ENCODE data around the gene EPN2. TPM values are rescaled to one million over a fixed set of nuclear protein-coding genes. Genes with fewer than 3 reads are reported as not detected.

Gene EPN2
- polyA plus RNA-seq, 1 of the 3 experiments (the other 2 are of a cell fraction), result 38.9 TPM

DNA sequence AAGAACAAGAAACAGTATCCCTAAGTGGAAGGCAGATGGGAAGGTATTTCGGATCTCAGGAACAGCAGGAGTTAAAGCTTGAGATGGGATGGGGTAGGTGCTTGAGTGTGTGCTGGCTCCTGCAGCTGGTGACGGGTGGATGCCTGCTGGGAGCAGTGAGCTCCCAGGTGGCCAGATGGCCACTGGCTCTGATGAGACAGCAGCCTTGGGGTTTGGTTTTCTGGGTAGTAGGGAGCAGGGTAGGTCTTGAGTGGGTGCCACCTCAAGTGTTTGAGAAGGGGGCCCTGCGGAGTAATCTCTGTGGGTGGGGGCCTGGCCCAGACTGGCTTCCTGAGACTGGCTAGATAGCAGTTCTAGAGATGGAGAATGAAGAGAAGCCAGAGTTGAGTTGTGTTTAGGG, 10.3 kb downstream of the EPN2 start:
- H3F3A ChIP-seq (replicated peaks; ENCODE audit: insufficient read depth), result peaks cover 10% of the 10 kb centered on the region
- peak overlapping the region in 1 of 2 experiments; percentile 43; a peak in 1 of 4 replicates for H3K27ac ChIP-seq (ENCODE audit: low read depth in 2 of 2, low read length in 1 of 2)
- TF ChIP-seq, protein P1, sequence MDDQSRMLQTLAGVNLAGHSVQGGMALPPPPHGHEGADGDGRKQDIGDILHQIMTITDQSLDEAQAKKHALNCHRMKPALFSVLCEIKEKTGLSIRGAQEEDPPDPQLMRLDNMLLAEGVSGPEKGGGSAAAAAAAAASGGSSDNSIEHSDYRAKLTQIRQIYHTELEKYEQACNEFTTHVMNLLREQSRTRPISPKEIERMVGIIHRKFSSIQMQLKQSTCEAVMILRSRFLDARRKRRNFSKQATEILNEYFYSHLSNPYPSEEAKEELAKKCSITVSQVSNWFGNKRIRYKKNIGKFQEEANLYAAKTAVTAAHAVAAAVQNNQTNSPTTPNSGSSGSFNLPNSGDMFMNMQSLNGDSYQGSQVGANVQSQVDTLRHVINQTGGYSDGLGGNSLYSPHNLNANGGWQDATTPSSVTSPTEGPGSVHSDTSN (IDR thresholded peaks at IDR 0.05), result no peak
- TF ChIP-seq, protein P2, sequence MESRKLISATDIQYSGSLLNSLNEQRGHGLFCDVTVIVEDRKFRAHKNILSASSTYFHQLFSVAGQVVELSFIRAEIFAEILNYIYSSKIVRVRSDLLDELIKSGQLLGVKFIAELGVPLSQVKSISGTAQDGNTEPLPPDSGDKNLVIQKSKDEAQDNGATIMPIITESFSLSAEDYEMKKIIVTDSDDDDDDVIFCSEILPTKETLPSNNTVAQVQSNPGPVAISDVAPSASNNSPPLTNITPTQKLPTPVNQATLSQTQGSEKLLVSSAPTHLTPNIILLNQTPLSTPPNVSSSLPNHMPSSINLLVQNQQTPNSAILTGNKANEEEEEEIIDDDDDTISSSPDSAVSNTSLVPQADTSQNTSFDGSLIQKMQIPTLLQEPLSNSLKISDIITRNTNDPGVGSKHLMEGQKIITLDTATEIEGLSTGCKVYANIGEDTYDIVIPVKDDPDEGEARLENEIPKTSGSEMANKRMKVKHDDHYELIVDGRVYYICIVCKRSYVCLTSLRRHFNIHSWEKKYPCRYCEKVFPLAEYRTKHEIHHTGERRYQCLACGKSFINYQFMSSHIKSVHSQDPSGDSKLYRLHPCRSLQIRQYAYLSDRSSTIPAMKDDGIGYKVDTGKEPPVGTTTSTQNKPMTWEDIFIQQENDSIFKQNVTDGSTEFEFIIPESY (IDR thresholded peaks at IDR 0.05; ENCODE audit: borderline replicate concordance, low read depth), result no peak
- TF ChIP-seq, protein P3, sequence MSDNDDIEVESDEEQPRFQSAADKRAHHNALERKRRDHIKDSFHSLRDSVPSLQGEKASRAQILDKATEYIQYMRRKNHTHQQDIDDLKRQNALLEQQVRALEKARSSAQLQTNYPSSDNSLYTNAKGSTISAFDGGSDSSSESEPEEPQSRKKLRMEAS (IDR thresholded peaks at IDR 0.05; ENCODE audit: low read depth), result no peak
- POLR2A ChIA-PET, result no interaction called here
- no peak overlapping the region for H2AFZ ChIP-seq (ENCODE audit: low read depth)
- no peaks in the 10 kb centered on the region for H3K27me3 ChIP-seq (ENCODE audit: insufficient read depth)
- no peak overlapping the region for H3K9ac ChIP-seq
- H3K79me2 ChIP-seq (ENCODE audit: insufficient read depth), result peaks cover 90% of the 10 kb centered on the region
- no peaks in the 10 kb centered on the region for H3K9me2 ChIP-seq
- 89% methylated on average over 3 of the region's 3 CpGs for WGBS (ENCODE audit: low lambda C conversion rate)
- no peak overlapping the region for H3K4me3 ChIP-seq (ENCODE audit: low read depth in 2 of 2, low read length in 1 of 2)
- H3K4me2 ChIP-seq, result no peak overlapping the region
- H3K4me1 ChIP-seq (ENCODE audit: control insufficient read depth in 1 of 2, insufficient read depth in 2 of 2, low read depth in 1 of 2, low read length in 1 of 2), result peaks cover 24 to 33% of the 10 kb centered on the region in 2 experiments; a peak in 2 of 4 replicates
- DNase-seq, result peak; percentile 39
- CTCF ChIA-PET, result interaction anchor here (1.1 to 3.4 kb wide), 4 partner anchors 9 to 199 kb away, joined by 3 to 10 read pairs (median 4); partner anchors contain the start of gene MFAP4
- peaks cover 80% of the 10 kb centered on the region for H4K20me1 ChIP-seq (ENCODE audit: insufficient read depth)
- H3K36me3 ChIP-seq (replicated peaks in 1 of 2; ENCODE audit: control insufficient read depth in 1 of 2, insufficient read depth in 2 of 2, low read length in 1 of 2), result peaks cover 0 to 5% of the 10 kb centered on the region in 2 experiments
- H3K9me3 ChIP-seq, result no peaks in the 10 kb centered on the region

DNA sequence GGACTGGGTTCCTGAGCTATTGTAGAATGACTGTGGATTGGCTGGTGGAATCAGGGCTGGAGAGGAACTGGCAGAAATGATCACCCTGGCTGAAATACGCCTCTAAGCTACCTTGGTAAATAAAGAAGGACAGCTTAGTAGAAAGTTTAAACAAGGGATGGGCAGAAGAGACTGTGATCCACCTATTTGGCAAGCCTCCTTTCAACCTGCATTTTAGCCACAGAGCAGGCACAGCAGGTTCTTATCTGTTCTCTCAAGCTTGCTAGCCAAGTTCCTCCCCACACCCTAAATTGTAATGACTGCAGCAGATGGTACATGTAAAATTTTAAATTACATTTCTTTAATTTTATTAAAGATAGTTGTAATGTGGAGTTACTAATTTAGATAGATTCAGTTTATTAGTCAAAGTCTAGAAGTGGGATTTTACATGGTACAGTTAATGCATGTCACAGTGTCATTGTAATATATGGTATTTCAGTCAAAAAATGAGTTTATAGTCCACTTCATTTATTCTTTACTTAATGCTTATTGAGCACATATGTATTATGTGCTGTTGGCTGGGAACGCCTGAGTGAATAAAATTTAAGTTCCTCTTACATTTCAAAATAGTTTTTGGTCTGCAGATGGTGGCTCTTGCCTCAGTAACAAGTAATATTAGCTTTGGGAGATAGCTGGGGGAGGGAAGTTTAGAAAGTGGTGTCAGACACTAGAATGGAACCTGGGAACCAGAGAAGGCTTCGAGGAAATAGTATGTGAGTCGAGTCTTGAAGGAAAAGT, 11.2 kb downstream of the EPN2 start:
- ChIA-PET POLR2A (interaction anchor here (1.8 kb wide), 1 partner anchor 400 kb away, joined by 4 read pairs; the partner anchor contains the start of gene ALDH3A2), CTCF (interaction anchor here (1.1 to 3.4 kb wide), 2 partner anchors 10 to 198 kb away, joined by 4 to 10 read pairs; no protein-coding TSS in a partner anchor)
- Histone ChIP-seq H3K4me2 (0 out of 2 replicates have a peak overlapping the region, but pooled peaks have one; percentile 26), H3K36me3 (replicated peaks in 1 of 2; ENCODE audit: control insufficient read depth in 1 of 2, insufficient read depth in 2 of 2, low read length in 1 of 2) (peaks cover 0 to 9% of the 10 kb centered on the region in 2 experiments), H3K4me3 (ENCODE audit: low read depth in 2 of 2, low read length in 1 of 2) (no peak overlapping the region), H2AFZ (ENCODE audit: low read depth) (no peak overlapping the region), H3K27me3 (ENCODE audit: insufficient read depth) (no peaks in the 10 kb centered on the region), H3K79me2 (ENCODE audit: insufficient read depth) (peaks cover 90% of the 10 kb centered on the region), H3K9me3 (no peaks in the 10 kb centered on the region), H4K20me1 (ENCODE audit: insufficient read depth) (peaks cover 78% of the 10 kb centered on the region), H3F3A (replicated peaks; ENCODE audit: insufficient read depth) (peaks cover 10% of the 10 kb centered on the region), H3K4me1 (ENCODE audit: control insufficient read depth in 1 of 2, insufficient read depth in 2 of 2, low read depth in 1 of 2, low read length in 1 of 2) (peaks cover 20 to 29% of the 10 kb centered on the region in 2 experiments; a peak in 2 of 4 replicates), H3K9me2 (no peaks in the 10 kb centered on the region), H3K27ac (ENCODE audit: low read depth in 2 of 2, low read length in 1 of 2) (peak overlapping the region; percentile 43 to 47; a peak in 3 of 4 replicates), H3K9ac (no peak overlapping the region)
- no peak for DNase-seq
- WGBS (ENCODE audit: low lambda C conversion rate), result 82% methylated on average over 4 of the region's 4 CpGs
- no peak for TF ChIP-seq CTCF (IDR thresholded peaks at IDR 0.05)
- no peak for TF ChIP-seq MXI1 (IDR thresholded peaks at IDR 0.05; ENCODE audit: low read depth, low read length)
- no peak for TF ChIP-seq NRF1 (IDR thresholded peaks at IDR 0.05; ENCODE audit: low read depth, low read length)
- no peak for TF ChIP-seq RAD21 (IDR thresholded peaks at IDR 0.05; ENCODE audit: low read length)
- TF ChIP-seq EP300 (IDR thresholded peaks at IDR 0.05; ENCODE audit: borderline replicate concordance in 1 of 2, low read depth in 1 of 2, low read length in 1 of 2), result no peak
- TF ChIP-seq RXRA (IDR thresholded peaks at IDR 0.05; ENCODE audit: borderline replicate concordance, low read depth), result no peak
- TF ChIP-seq GATA2 (CRISPR knock-in tag; IDR thresholded peaks at IDR 0.05), result no peak
- no peak for TF ChIP-seq TEAD4 (IDR thresholded peaks at IDR 0.05; ENCODE audit: borderline replicate concordance, insufficient read depth)
- TF ChIP-seq JUND (IDR thresholded peaks at IDR 0.05), result no peak
- TF ChIP-seq, protein P4, sequence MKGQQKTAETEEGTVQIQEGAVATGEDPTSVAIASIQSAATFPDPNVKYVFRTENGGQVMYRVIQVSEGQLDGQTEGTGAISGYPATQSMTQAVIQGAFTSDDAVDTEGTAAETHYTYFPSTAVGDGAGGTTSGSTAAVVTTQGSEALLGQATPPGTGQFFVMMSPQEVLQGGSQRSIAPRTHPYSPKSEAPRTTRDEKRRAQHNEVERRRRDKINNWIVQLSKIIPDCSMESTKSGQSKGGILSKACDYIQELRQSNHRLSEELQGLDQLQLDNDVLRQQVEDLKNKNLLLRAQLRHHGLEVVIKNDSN (IDR thresholded peaks at IDR 0.05; ENCODE audit: borderline replicate concordance, low read depth), result no peak
- no peak for TF ChIP-seq SMC3 (IDR thresholded peaks at IDR 0.05; ENCODE audit: low read depth, low read length)
- TF ChIP-seq TCF12 (IDR thresholded peaks at IDR 0.05), result no peak
- no peak for TF ChIP-seq YY1 (IDR thresholded peaks at IDR 0.05; ENCODE audit: low read depth)
- TF ChIP-seq, protein P5, sequence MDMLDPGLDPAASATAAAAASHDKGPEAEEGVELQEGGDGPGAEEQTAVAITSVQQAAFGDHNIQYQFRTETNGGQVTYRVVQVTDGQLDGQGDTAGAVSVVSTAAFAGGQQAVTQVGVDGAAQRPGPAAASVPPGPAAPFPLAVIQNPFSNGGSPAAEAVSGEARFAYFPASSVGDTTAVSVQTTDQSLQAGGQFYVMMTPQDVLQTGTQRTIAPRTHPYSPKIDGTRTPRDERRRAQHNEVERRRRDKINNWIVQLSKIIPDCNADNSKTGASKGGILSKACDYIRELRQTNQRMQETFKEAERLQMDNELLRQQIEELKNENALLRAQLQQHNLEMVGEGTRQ (IDR thresholded peaks at IDR 0.05; ENCODE audit: borderline replicate concordance, low read depth, low read length), result no peak
- no peak for TF ChIP-seq GABPA (IDR thresholded peaks at IDR 0.05; ENCODE audit: low read depth)
- no peak for TF ChIP-seq POLR2AphosphoS5 (IDR thresholded peaks at IDR 0.05; ENCODE audit: low read depth, low read length)

Data from SK-N-SH (cell line).